ENCODE results near the gene RIGI. TPM values are rescaled to one million over a fixed set of nuclear protein-coding genes. Genes with fewer than 3 reads are reported as not detected.
"Not testable (repeated sequence)": the region's sequence is repeated elsewhere in the genome, so short reads cannot be mapped to it uniquely, and the experiment has no call there.

The RIGI gene
- total RNA-seq, 2 donors from 2014 or later = 16.9 to 22.1 TPM

- ATAC-seq (ENCODE audit: insufficient number of reproducible peaks, low FRiP score, low read depth) = no peak
- no peak overlapping the region for H3K4me3 ChIP-seq
- no peaks in the 10 kb centered on the region for H3K4me1 ChIP-seq (ENCODE audit: control insufficient read depth in 1 of 2, low read depth in 2 of 2)
- no peak for DNase-seq (ENCODE audit: low spot score)
- TF ChIP-seq CTCF (IDR thresholded peaks at IDR 0.05) = no peak
- H3K27ac ChIP-seq = no peak overlapping the region
- H3K36me3 ChIP-seq = no peaks in the 10 kb centered on the region
- H3K9me3 ChIP-seq = no peaks in the 10 kb centered on the region
- H3K27me3 ChIP-seq (replicated peaks; ENCODE audit: insufficient read depth) = no peaks in the 10 kb centered on the region
These were observed 7.3 kb upstream of the RIGI start for GRCh38 chr9:32533336-32533735.

- Histone ChIP-seq H3K9me3 (no peaks in the 10 kb centered on the region), H3K4me3 (peak overlapping the region; percentile 85), H3K27me3 (replicated peaks; ENCODE audit: insufficient read depth) (no peaks in the 10 kb centered on the region), H3K4me1 (ENCODE audit: control insufficient read depth in 1 of 2, low read depth in 2 of 2) (peaks cover 24 to 32% of the 10 kb centered on the region in 2 donors), H3K27ac (peak overlapping the region; percentile 73 to 78), H3K36me3 (no peaks in the 10 kb centered on the region)
- no peak for DNase-seq (ENCODE audit: low spot score)
- TF ChIP-seq CTCF (IDR thresholded peaks at IDR 0.05) = no peak
- no peak for ATAC-seq (ENCODE audit: insufficient number of reproducible peaks, low FRiP score, low read depth)
These were observed 682 bp upstream of the RIGI start for GRCh38 chr9:32526707-32527048.

GRCh38 chr9:32525709-32526030 lies 326 bp downstream of the RIGI start:
- no peaks in the 10 kb centered on the region for H3K36me3 ChIP-seq
- no peak for ATAC-seq (ENCODE audit: insufficient number of reproducible peaks, low FRiP score, low read depth)
- peak overlapping the region; percentile 73 to 78 for H3K27ac ChIP-seq
- peak overlapping the region; percentile 85 for H3K4me3 ChIP-seq
- TF ChIP-seq CTCF (IDR thresholded peaks at IDR 0.05) = no peak
- H3K9me3 ChIP-seq = no peaks in the 10 kb centered on the region
- H3K4me1 ChIP-seq (ENCODE audit: control insufficient read depth in 1 of 2, low read depth in 2 of 2) = peaks cover 24 to 32% of the 10 kb centered on the region in 2 donors
- H3K27me3 ChIP-seq (replicated peaks; ENCODE audit: insufficient read depth) = no peaks in the 10 kb centered on the region
- no peak for DNase-seq (ENCODE audit: low spot score)

GRCh38 chr9:32524892-32525708 lies 896 bp downstream of the RIGI start:
- H3K27me3 ChIP-seq (replicated peaks; ENCODE audit: insufficient read depth) = no peaks in the 10 kb centered on the region

GRCh38 chr9:32524558-32524891 lies 1.5 kb downstream of the RIGI start:
- ATAC-seq (ENCODE audit: insufficient number of reproducible peaks, low FRiP score, low read depth) = not testable (repeated sequence)
- H3K4me3 ChIP-seq = peak overlapping the region; percentile 85

More at GRCh38 chr9:32524892-32525708, 896 bp downstream of the RIGI start:
- H3K36me3 ChIP-seq = no peaks in the 10 kb centered on the region
- no peaks in the 10 kb centered on the region for H3K9me3 ChIP-seq
- H3K4me1 ChIP-seq (ENCODE audit: control insufficient read depth in 1 of 2, low read depth in 2 of 2) = peaks cover 24 to 32% of the 10 kb centered on the region in 2 donors
- H3K27ac ChIP-seq = peak overlapping the region in 1 of 2 donors; percentile 73
- ATAC-seq (ENCODE audit: insufficient number of reproducible peaks, low FRiP score, low read depth) (no peak), DNase-seq (ENCODE audit: low spot score) (no peak)
- TF ChIP-seq CTCF (IDR thresholded peaks at IDR 0.05) = no peak
- H3K4me3 ChIP-seq = peak overlapping the region; percentile 85

GRCh38 chr9:32523910-32524309 lies 2.1 kb downstream of the RIGI start:
- Histone ChIP-seq H3K4me1 (ENCODE audit: control insufficient read depth in 1 of 2, low read depth in 2 of 2) (peaks cover 24 to 32% of the 10 kb centered on the region in 2 donors), H3K4me3 (peak overlapping the region; percentile 85), H3K27me3 (replicated peaks; ENCODE audit: insufficient read depth) (no peaks in the 10 kb centered on the region), H3K27ac (no peak overlapping the region), H3K36me3 (no peaks in the 10 kb centered on the region), H3K9me3 (no peaks in the 10 kb centered on the region)
- no peak for TF ChIP-seq CTCF (IDR thresholded peaks at IDR 0.05)
- no peak for DNase-seq (ENCODE audit: low spot score)
- ATAC-seq (ENCODE audit: insufficient number of reproducible peaks, low FRiP score, low read depth) = no peak

More at GRCh38 chr9:32524558-32524891, 1.5 kb downstream of the RIGI start:
- peaks cover 24 to 32% of the 10 kb centered on the region in 2 donors for H3K4me1 ChIP-seq (ENCODE audit: control insufficient read depth in 1 of 2, low read depth in 2 of 2)
- not testable (repeated sequence) for H3K9me3 ChIP-seq; H3K27ac ChIP-seq; DNase-seq (ENCODE audit: low spot score); H3K36me3 ChIP-seq; H3K27me3 ChIP-seq (replicated peaks; ENCODE audit: insufficient read depth)
